GM12878 (cell line): Measurements from ENCODE around the gene CDC25A. TPM values are rescaled to one million over a fixed set of nuclear protein-coding genes. Genes with fewer than 3 reads are reported as not detected.

ENCODE experiments used
- ATAC-seq: fragments of 200-7000 bp; cut with Tn5 transposase; 3 replicates; pipeline ENCODE4 v1.9.1; 2020; ENCODE audit warnings: mild to moderate bottlenecking, moderate library complexity
- BruUV-seq: library from RNA; stranded (reverse); fragments of 400-500 nt; replicated peaks from 2 replicates; lab custom pipeline; 2021; lab: Mats Ljungman, UMichigan
- CTCF ChIA-PET: fragments of 300-600 bp; sonication (Branson Sonifier 250); formaldehyde crosslinking; extraction: SDS; loops from one replicate; lab custom pipeline; 2021; ENCODE audit warnings: inconsistent platforms; lab: Yijun Ruan, JAX
- POLR2A ChIA-PET: fragments of 350-600 bp; formaldehyde crosslinking; extraction: SDS; loops from one replicate; lab custom pipeline; 2021; ENCODE audit warnings: inconsistent platforms; lab: Charles Lee
- RAD21 ChIA-PET: fragments of 300-600 bp; sonication (Branson Sonifier 250); formaldehyde crosslinking; loops from one replicate; lab custom pipeline; 2023; ENCODE audit warnings: antibody characterized with exemption; ENCODE audit not compliant: unreplicated experiment; lab: Charles Lee
- SMC1A ChIA-PET: fragments of 300-600 bp; sonication (Branson Sonifier 250); formaldehyde crosslinking; loops from one replicate; lab custom pipeline; 2023; ENCODE audit not compliant: unreplicated experiment, uncharacterized antibody; lab: Charles Lee
- DNase-seq: peaks from one replicate; pipeline ENCODE4 v3.0.0-alpha.2; 2011; ENCODE audit warnings: low read depth, low spot score
- FAIRE-seq: peaks from 3 replicates; lab custom pipeline; 2011; peaks lifted over from hg19 to GRCh38; lab: Jason Lieb, UNC
- H2AFZ ChIP-seq: 2 replicates; pipeline ENCODE4 v1.6.0; 2011; ENCODE audit warnings: low read depth, low read length, control low read depth; ENCODE audit not compliant: control insufficient read depth
- H3K27ac ChIP-seq: 2 replicates; pipeline ENCODE4 v1.5.1; 2011; ENCODE audit warnings: control low read depth; ENCODE audit not compliant: control insufficient read depth, insufficient read depth
- H3K27me3 ChIP-seq, 2 experiments: replicated peaks in 1 of 2; 2 replicates each; pipeline versions ENCODE4 v1.6.0 to v1.6.1; 2011; ENCODE audit warnings: low read length in 1 of 2; ENCODE audit not compliant: control insufficient read depth in 2 of 2, insufficient read depth in 2 of 2
- H3K36me3 ChIP-seq, 2 experiments: 2 replicates each; pipeline ENCODE4 v1.5.1; 2011; ENCODE audit warnings: low read length in 1 of 2; ENCODE audit not compliant: control insufficient read depth in 2 of 2, insufficient read depth in 2 of 2
- H3K4me1 ChIP-seq: 2 replicates; pipeline ENCODE4 v1.6.1; 2011; ENCODE audit warnings: mild to moderate bottlenecking, low read length, moderate library complexity, mixed read lengths; ENCODE audit not compliant: control insufficient read depth, insufficient read depth
- H3K4me2 ChIP-seq: 2 replicates; pipeline ENCODE4 v1.6.0; 2011; ENCODE audit warnings: control low read depth; ENCODE audit not compliant: control insufficient read depth, insufficient read depth
- H3K4me3 ChIP-seq: fragments of 200-600 bp; sonication (generic); 2 replicates; pipeline ENCODE4 v1.5.1; 2016
- H3K79me2 ChIP-seq: 2 replicates; pipeline ENCODE4 v1.6.0; 2011; ENCODE audit warnings: low read length; ENCODE audit not compliant: control insufficient read depth, insufficient read depth
- H3K9ac ChIP-seq: 2 replicates; pipeline ENCODE4 v1.8.0; 2011; ENCODE audit warnings: low read length, control low read depth, mixed read lengths; ENCODE audit not compliant: control insufficient read depth, insufficient read depth
- H3K9me3 ChIP-seq: replicated peaks from 3 replicates; pipeline ENCODE4 v1.5.1; 2011; ENCODE audit warnings: mild to moderate bottlenecking, low read length; ENCODE audit not compliant: control insufficient read depth, insufficient read depth
- H4K20me1 ChIP-seq: 2 replicates; pipeline ENCODE4 v1.6.0; 2011; ENCODE audit not compliant: control insufficient read depth, insufficient read depth
- CREB1 ChIP-seq: IDR thresholded peaks from 2 replicates; pipeline ENCODE4 v1.6.1; 2012; ENCODE audit warnings: low read depth, mild to moderate bottlenecking, inconsistent platforms
- GATAD2B ChIP-seq: fragments of 450-650 bp; conservative IDR thresholded peaks from 2 replicates; pipeline ENCODE4 v1.6.1; 2017; ENCODE audit warnings: low read depth, mild to moderate bottlenecking, moderate library complexity
- PAX5 ChIP-seq: IDR thresholded peaks from 2 replicates; pipeline ENCODE4 v1.6.1; 2011; ENCODE audit warnings: low read depth, low read length, borderline replicate concordance
- PAX8 ChIP-seq: fragments of 450-650 bp; IDR thresholded peaks from 2 replicates; pipeline ENCODE4 v1.6.1; 2017; ENCODE audit warnings: mild to moderate bottlenecking, moderate library complexity
- PKNOX1 ChIP-seq: fragments of 450-650 bp; IDR thresholded peaks from 2 replicates; pipeline ENCODE4 v1.6.1; 2016; ENCODE audit warnings: mild to moderate bottlenecking
- SIN3A ChIP-seq: IDR thresholded peaks from 2 replicates; pipeline ENCODE4 v1.6.1; 2012; ENCODE audit warnings: low read depth, low read length, improper control_type of control experiment
- SKIL ChIP-seq: fragments of 450-650 bp; IDR thresholded peaks from 2 replicates; pipeline ENCODE4 v1.6.1; 2017; ENCODE audit warnings: mild to moderate bottlenecking, low read depth, inconsistent platforms; ENCODE audit not compliant: poor library complexity, severe bottlenecking
- SMC3 ChIP-seq: IDR thresholded peaks from 2 replicates; pipeline ENCODE4 v1.6.1; 2011; ENCODE audit warnings: low read length, improper control_type of control experiment, borderline replicate concordance
- SREBF1 ChIP-seq: IDR thresholded peaks from 2 replicates; pipeline ENCODE4 v1.6.1; 2012; ENCODE audit warnings: mild to moderate bottlenecking, low read length
- SREBF2 ChIP-seq: IDR thresholded peaks from 2 replicates; pipeline ENCODE4 v1.6.1; 2012; ENCODE audit warnings: mild to moderate bottlenecking, low read length
- YBX1 ChIP-seq: fragments of 450-650 bp; IDR thresholded peaks from 2 replicates; pipeline ENCODE4 v1.6.1; 2016; ENCODE audit warnings: antibody characterized with exemption
- ZNF274 ChIP-seq: IDR thresholded peaks from one replicate; pipeline ENCODE4 v1.8.0; 2011; ENCODE audit not compliant: insufficient read length, insufficient read depth
- WGBS: methylation state at CpG from one replicate; pipeline ENCODE4 v1.1.6; 2016; ENCODE audit warnings: low lambda C conversion rate; ENCODE audit not compliant: insufficient replicate concordance, insufficient coverage; ENCODE audit errors: missing lambda C conversion rate; 5-methylcytosine and 5-hydroxymethylcytosine counted together
- in situ Hi-C: fragments of 300-500 bp; cut with MboI; formaldehyde crosslinking; loops from 9 replicates; pipeline ENCODE4 v1.14.3; 2018; ENCODE audit warnings: mixed read lengths
- intact Hi-C: fragments of 100-400 bp; cut with micrococcal nuclease; formaldehyde crosslinking; loops from one replicate; pipeline ENCODE4 v1.14.2; 2022; ENCODE audit not compliant: unreplicated experiment
- polyA plus RNA-seq, 11 experiments: library from polyadenylated mRNA; depleted of rRNA in 4 of 11; unstranded in 6 of 11; stranded (reverse) in 5 of 11; fragments of >200 nt; fragmentation: Nextera tagmentation in 4 of 11; fragmentation: Illumina TruSeq in 1 of 11; extraction: Ambion mirVana in 4 of 11; extraction: Trizol in 1 of 11; gene quantifications; 1 replicate in 1 of 11; 2 replicates in 10 of 11; pipeline versions ENCODE4 v1.2.1 to v1.2.3, GENCODE V29; 2011 to 2016; ENCODE audit warnings: inconsistent platforms in 2 of 11, missing spikeins in 2 of 11, low read depth in 1 of 11
- total RNA-seq, 4 experiments: library from RNA; depleted of rRNA in 3 of 4; stranded (reverse); fragments of >200 nt in 3 of 4; fragmentation: Illumina TruSeq in 1 of 4; extraction: Trizol in 1 of 4; gene quantifications; 2 replicates each; pipeline versions ENCODE4 v1.2.1 to v1.2.3, GENCODE V29; 2013 to 2021

CDC25A gene
- total and polyA plus RNA-seq, 10 of the 15 experiments (the other 5 are each of a cell fraction or from before 2014, with no cell fraction given), result 2.9 to 36.6 (median 26.9) TPM

- intact Hi-C loops, result loop anchor here (10.0 kb wide), 2 partner anchors 260 to 630 kb away; no protein-coding TSS in a partner anchor
- no peak overlapping the region for H3K9ac ChIP-seq
- no peak overlapping the region for H3K4me2 ChIP-seq
- H3K79me2 ChIP-seq, result no peaks in the 10 kb centered on the region
- peaks cover 9 to 15% of the 10 kb centered on the region in 2 experiments for H3K36me3 ChIP-seq
- H3K9me3 ChIP-seq, result no peaks in the 10 kb centered on the region
- no peak for TF ChIP-seq SREBF2
- no peak for TF ChIP-seq PKNOX1
- TF ChIP-seq PAX5, result peak; percentile 85; the same call in 1 of the 2 replicates
- TF ChIP-seq GATAD2B, result no peak
- no peak for TF ChIP-seq SIN3A
- TF ChIP-seq CREB1, result no peak
- no peak for TF ChIP-seq SREBF1
- TF ChIP-seq SMC3, result no peak
- TF ChIP-seq PAX8, result peak; percentile 69; the same call in 1 of the 2 replicates
- no peak for TF ChIP-seq YBX1
- TF ChIP-seq ZNF274, result no peak
- no peak for TF ChIP-seq SKIL
- TF ChIP-seq, all 136 proteins: peak for 2
- H3K4me1 ChIP-seq, result no peaks in the 10 kb centered on the region; the same call in 1 of the 2 replicates
- CTCF ChIA-PET, result interaction anchor here (1.2 kb wide), 1 partner anchor 330 kb away, joined by 3 read pairs; no protein-coding TSS in a partner anchor
- no peak for ATAC-seq
- no peak overlapping the region for H2AFZ ChIP-seq
- H3K27ac ChIP-seq, result no peak overlapping the region
- H3K4me3 ChIP-seq, result no peak overlapping the region
- no peaks in the 10 kb centered on the region for H3K27me3 ChIP-seq
- FAIRE-seq, result no peak
- POLR2A ChIA-PET, result interaction anchor here (0.7 kb wide), 1 partner anchor 381 kb away, joined by 5 read pairs; no protein-coding TSS in a partner anchor
- RAD21 ChIA-PET, result no interaction called here
- SMC1A ChIA-PET, result no interaction called here
- 17% methylated on average over 2 of the region's 2 CpGs for WGBS
- no TSS peak for BruUV-seq
- DNase-seq, result no peak
- no peaks in the 10 kb centered on the region for H4K20me1 ChIP-seq
- in situ Hi-C loops, result loop anchor here (10.0 kb wide), 1 partner anchor 630 kb away; no protein-coding TSS in a partner anchor
These were observed 33.1 kb downstream of the CDC25A start for GRCh38 chr3:48155122-48155521.
